RPMI8226 (cell line): ENCODE measurements around the gene NRXN3.
"Not testable (repeated sequence)": the region's sequence is repeated elsewhere in the genome, so short reads cannot be mapped to it uniquely, and the experiment has no call there.

Source experiments
- DNase-seq: peaks from one replicate; pipeline ENCODE4 v3.0.0-alpha.2; 2015

NRXN3 gene

DNA sequence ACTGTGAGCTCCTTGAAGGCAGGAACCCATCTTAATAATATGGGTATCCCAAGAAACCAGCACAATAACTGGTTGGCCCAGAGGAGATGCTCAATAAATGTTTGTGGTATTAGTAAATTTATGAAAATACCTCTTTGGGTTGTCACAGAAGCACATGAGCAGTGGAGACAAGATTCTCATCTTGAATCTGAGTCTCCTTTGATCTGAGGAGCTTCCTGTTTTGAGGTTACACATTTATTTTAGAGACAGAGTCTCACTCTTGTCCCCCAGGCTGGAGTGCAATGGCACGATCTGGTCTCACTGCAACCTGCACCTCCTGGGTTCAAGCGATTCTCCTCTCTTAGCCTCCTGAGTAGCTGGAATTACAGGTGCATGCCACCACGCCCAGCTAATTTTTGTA lies 247.4 kb downstream of the NRXN3 start:
- no peak for DNase-seq

DNA sequence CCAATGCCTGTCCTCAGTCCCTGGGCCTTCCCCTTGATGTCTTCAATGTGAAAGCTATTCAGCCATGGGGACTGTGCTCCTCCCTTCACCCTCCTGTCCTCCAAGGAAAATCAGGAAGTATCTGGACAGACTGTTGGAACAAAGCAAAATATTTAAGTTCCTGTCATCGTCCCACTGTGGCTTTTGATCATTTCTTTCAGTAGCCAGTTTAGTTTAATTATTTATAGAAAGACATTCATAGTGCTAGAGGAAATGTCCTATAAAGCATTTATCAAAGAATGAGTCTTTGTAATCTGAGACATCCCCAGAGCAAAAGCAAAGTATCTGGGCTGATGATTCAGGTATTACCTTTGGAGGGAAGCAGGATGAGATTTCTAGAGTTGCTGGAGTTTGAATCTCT lies 254.1 kb downstream of the NRXN3 start:
- DNase-seq: no peak

GRCh38 chr14:78425330-78425729 lies 255.2 kb downstream of the NRXN3 start:
- no peak for DNase-seq

- DNase-seq: no peak
Observed at GRCh38 chr14:78425782-78426181, 255.6 kb downstream of the NRXN3 start.

- no peak for DNase-seq
Observed at GRCh38 chr14:78432046-78432445, 261.9 kb downstream of the NRXN3 start.

DNA sequence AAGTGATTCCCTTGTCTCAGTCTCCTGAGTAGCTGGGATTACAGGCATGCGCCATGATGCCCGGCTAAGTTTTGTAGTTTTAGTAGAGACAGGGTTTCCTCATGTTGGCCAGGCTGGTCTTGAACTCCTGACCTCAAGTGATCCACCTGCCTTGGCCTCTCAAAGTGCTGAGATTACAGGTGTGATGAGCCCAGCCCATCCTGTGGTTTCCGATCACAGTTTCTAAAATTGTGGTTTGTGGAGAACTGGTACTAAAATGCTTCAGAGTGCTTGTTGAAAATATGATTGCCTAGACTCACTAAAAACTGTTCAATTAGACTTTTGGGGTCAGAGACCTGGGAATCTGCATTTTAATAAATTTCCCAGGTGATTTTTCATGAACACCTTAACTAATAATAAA lies 267.3 kb downstream of the NRXN3 start:
- DNase-seq: not testable (repeated sequence)

DNA sequence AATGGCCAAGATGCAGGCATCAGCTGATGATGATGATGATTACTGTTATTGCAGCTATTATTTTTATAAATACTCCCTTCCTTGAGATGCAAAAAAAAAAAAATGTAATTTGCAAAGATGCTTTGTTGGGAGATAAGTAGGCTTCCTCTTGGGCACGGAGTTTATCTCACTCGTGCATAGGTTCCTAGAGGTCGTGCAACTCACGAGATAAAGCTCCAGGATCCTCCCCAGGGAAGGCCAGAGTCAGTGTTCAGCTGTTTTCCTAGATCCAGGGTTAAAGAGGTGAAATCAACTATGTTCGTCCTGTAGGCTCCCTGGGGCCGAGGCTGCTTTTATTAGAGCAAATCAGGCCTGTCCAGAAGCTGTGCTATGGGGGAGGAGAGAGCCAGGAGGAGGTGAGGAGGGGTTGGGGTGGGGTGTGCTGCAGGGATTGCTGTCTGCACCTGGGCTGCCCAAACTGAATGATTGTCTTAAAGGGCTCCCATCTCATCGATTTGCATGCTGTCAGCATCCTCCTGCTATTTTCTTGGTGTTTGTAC lies 270.3 kb downstream of the NRXN3 start:
- no peak for DNase-seq

- DNase-seq: no peak
Observed at GRCh38 chr14:78443834-78444233, 273.7 kb downstream of the NRXN3 start.

DNA sequence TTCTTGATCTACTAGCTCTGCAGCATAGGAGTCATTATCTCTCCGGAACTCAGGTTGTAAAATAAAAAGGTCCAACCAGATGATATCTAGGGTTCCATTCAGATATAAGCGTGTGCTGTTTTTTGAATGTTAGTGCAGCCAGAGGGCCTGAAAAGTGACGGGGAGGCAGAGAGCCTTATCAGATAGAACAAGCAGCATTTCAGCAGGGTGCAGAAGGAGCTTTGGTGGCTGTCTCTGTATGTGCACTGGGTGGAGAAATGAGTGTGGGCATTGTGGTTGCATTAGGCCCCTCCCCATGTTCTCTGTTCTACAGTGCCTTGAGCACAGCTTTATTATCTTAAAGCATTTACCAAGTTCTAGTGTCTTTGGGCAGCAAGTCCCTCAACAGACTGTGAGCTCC lies 275.1 kb downstream of the NRXN3 start:
- no peak for DNase-seq

- no peak for DNase-seq
Observed at GRCh38 chr14:78446807-78447206, 276.6 kb downstream of the NRXN3 start.

DNA sequence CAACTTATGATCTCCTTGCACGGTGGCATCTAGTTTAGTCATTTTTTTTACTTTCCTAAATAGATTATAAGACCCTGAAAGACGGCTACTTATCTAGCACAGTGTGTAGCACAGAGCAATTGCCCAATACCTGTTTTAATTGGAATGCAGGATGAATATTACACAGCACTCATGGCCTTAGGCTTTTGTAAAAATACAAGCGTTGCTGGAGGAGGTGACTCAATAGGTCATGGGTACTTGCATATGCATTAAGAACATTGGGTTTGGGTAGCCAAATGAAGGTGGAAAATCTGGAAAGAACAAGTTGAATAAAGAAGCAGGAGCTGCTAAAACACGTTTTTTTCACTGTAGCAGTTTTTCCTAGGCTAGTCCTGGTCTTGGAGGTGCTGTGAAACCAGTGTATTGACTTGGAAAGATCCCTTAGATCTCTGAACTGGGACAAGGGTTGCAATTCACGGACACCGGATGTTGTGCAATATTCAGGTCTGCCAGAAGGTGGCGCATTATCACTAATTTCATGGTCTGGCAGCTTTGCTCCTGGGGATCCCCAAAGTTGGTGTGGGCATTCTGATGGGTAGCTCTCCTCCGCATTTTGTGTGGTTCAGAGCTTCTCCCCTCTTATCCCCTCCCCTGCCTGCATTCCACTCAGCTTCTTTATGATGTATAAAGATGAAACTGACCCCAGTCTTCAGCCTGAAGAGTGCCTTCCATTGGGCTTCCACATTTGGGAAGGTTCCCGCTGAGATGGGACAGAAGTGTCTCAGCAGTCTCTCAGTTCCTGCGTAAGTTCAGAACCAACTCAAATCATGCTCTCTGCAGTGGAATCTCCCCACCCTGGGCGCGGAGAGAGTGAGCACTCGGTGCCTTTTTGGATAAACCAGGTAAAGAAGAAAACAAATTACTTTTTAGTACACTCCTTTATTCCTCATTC lies 278.3 kb downstream of the NRXN3 start:
- peak; percentile 48 for DNase-seq

GRCh38 chr14:78450669-78451318 lies 280.6 kb downstream of the NRXN3 start:
- DNase-seq: no peak

GRCh38 chr14:78451319-78451695 lies 281.1 kb downstream of the NRXN3 start:
- DNase-seq: no peak

- peak; percentile 3 for DNase-seq
Observed at GRCh38 chr14:78455896-78456435, 285.8 kb downstream of the NRXN3 start.

GRCh38 chr14:78469947-78470346 lies 299.8 kb downstream of the NRXN3 start:
- DNase-seq: no peak

GRCh38 chr14:78479127-78479780 lies 309.1 kb downstream of the NRXN3 start:
- DNase-seq: no peak

DNA sequence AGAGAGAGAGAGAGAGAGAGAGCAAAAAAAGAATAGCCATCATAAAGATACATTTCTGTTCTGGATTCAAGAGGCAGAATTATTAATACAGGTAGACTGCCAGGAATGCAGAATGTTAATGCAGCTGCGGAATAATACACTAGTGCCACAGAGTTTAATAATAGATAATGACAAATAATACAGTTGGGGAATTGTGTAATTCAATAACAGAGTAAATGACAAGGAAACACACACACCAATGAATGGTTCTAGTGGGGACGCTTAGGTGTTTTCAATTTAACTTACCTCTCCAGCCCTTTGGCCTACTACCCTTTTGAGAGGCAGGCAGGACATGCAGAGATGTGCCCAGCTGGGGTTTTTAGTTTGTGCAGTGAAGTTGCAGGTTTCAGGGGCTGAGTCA lies 313.9 kb downstream of the NRXN3 start:
- DNase-seq: no peak

GRCh38 chr14:78486081-78486480 lies 315.9 kb downstream of the NRXN3 start:
- no peak for DNase-seq

DNA sequence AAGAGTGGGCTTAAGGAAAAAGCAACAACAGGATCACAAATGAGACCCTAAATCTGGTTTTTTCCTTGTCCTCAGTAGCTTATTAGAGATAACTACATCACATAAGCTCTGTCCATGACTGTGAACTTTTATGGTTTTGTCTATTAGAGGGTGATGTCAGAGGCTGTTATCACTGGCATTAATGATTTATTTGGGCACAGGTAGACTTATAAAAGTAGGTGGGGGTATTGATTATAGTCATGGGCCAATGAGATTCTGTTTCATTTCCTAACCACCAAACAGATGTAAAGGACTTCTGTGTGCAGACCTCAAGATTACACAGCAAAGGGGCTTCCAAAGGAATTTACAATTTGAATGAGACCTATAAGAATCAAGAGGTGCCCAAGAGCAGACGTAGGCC lies 316.4 kb downstream of the NRXN3 start:
- DNase-seq: no peak

DNA sequence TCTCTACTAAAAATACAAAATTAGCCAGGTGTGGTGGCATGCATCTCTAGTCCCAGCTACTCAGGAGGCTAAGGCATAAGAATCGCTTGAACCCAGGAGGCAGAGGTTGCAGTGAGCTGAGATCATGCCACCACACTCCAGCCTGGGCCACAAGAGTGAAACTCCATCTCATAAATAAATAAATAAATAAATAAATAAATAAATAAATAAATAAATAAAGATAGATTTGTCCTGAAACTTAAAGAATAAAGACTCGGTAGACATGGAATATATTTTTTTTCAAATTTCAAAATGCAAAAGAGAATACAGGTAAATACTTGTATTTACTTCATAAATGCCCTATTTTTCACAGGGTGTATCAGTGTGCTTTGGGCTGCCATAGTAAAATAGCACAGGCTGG lies 317.4 kb downstream of the NRXN3 start:
- not testable (repeated sequence) for DNase-seq

DNA sequence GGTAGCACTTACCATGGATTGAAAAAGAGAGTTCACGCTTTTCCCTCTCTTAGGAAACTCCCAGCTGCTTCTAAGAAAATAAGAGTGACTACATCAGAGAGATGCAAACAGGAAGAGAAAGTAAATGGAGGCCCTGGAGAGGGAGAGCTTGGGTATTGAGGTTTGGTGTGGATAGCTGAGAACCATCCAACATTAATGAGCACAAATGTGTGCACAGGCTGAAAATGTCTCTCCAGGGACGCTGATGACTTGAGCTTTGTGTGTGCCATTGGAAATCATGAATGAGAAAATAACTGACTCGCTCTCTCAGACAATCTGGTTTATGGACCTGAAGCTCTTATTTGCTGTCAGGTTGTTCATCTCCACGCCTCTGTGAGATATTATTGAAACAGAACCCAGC lies 318.8 kb downstream of the NRXN3 start:
- no peak for DNase-seq

DNA sequence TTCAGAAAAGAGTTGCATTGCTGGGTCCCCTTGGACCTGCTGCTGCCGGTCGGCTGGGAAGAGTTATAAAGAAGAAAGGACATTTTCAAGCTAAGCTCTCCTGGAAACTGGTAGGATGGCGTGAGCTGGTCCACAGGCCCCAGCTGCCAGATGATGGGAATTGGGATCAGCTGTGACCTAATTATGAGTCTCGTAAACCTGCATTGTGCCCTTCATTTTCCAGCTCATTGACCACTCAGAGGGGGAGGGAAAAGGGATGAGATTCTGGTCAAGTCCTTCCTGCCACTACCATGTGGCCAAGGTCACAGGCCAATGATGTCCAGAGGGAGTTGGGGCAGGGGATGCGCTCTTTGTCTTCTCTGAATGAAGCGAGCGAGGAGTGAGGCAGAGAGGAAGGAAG lies 320.9 kb downstream of the NRXN3 start:
- no peak for DNase-seq

DNA sequence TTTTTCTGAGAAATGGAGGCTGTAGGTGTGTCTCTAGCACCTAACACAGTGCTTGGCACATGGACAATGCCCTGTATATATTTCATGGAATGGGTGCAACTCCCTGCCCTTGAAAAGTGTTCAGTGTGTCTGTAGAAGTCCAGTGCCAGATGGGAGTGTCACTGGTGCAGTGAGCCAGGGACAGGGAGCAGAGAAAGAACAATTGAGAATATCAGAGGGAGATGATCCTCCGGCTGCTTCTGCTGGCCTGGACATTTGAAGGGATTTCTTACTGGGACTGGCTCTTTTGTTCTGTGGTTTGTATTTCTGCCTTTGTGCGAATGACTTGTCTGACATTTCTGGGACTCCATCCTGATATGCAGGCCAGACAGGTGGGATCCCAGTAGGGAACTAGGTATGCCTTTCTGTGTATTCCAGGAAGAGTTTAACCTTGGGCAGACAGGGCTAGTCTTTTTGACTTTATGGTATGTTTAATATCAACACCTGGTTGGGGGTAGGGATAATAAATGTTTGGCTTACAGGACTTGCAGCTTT lies 328.0 kb downstream of the NRXN3 start:
- no peak for DNase-seq
